ENCODE data around the gene DTX1. TPM values are rescaled to one million over a fixed set of nuclear protein-coding genes. Genes with fewer than 3 reads are reported as not detected.

DTX1 gene
- total RNA-seq, 1 experiment from 2014 or later = 3.0 TPM

GRCh38 chr12:113040722-113041171 is 15.8 kb upstream of the DTX1 start:
- no peaks in the 10 kb centered on the region for H3K79me2 ChIP-seq (ENCODE audit: insufficient read depth, low read length)
- H3K23ac ChIP-seq (ENCODE audit: insufficient read length, low read depth, low read length) = no peak overlapping the region
- no peaks in the 10 kb centered on the region for H3K23me2 ChIP-seq (ENCODE audit: insufficient read length, low read depth, low read length, poor library complexity, severe bottlenecking)
- Mint-ChIP-seq H3K36me3 (ENCODE audit: insufficient read depth in 1 of 3, low read depth in 3 of 3) (no peaks in the 10 kb centered on the region), H3K4me3 (no peak overlapping the region), H3K27me3 (ENCODE audit: low read depth) (peaks cover 25% of the 10 kb centered on the region), H3K27ac (no peak overlapping the region), H3K9me3 (no peaks in the 10 kb centered on the region), H3K4me1 (peaks cover 6% of the 10 kb centered on the region in 2 experiments)
- no peak overlapping the region for H2BK20ac ChIP-seq (ENCODE audit: low read depth, low read length, poor library complexity, severe bottlenecking)
- H2BK5ac ChIP-seq (ENCODE audit: insufficient read length, low read length) = no peak overlapping the region
- no peaks in the 10 kb centered on the region for H3K4me1 ChIP-seq (ENCODE audit: insufficient read depth, low read length)
- H3T11ph ChIP-seq (ENCODE audit: low read length) = no peak overlapping the region
- no peaks in the 10 kb centered on the region for H3K27me3 ChIP-seq (ENCODE audit: insufficient read depth, low read length)
- no peak overlapping the region for H4K5ac ChIP-seq (ENCODE audit: insufficient read length, low read depth, low read length)
- H3K56ac ChIP-seq (ENCODE audit: insufficient read length, low read depth, low read length) = no peak overlapping the region
- no peak overlapping the region for H3K18ac ChIP-seq (ENCODE audit: insufficient read length, low read depth, low read length)
- WGBS (ENCODE audit: extremely low coverage, insufficient read length, low lambda C conversion rate) = no CpG with 5 or more reads among the region's 7 CpGs
- no peak overlapping the region; the same call in none of the 2 replicates for H3K14ac ChIP-seq (ENCODE audit: insufficient read depth, low read length)
- no peak overlapping the region for H2AFZ ChIP-seq (ENCODE audit: low read length)
- H3K27ac ChIP-seq (ENCODE audit: insufficient read length, low read depth, low read length) = no peak overlapping the region
- no peak overlapping the region for H3K4ac ChIP-seq (ENCODE audit: low read depth, low read length)
- H4K91ac ChIP-seq (ENCODE audit: insufficient read length, low read depth, low read length) = no peak overlapping the region
- H3K9me3 ChIP-seq (ENCODE audit: control insufficient read depth, low read depth, low read length) = no peaks in the 10 kb centered on the region
- no peak overlapping the region for H3K9ac ChIP-seq (ENCODE audit: extremely low read depth, insufficient read length, low read length)
- DNase-seq = no peak
- no peak overlapping the region for H2BK12ac ChIP-seq (ENCODE audit: insufficient read length, low read depth, low read length)
- H2BK120ac ChIP-seq (ENCODE audit: low read depth, low read length, poor library complexity, severe bottlenecking) = no peak overlapping the region
- H4K20me1 ChIP-seq (ENCODE audit: control insufficient read depth, insufficient read depth, insufficient read length) = no peaks in the 10 kb centered on the region
- H4K8ac ChIP-seq (replicated peaks; ENCODE audit: insufficient read length, low read depth, low read length) = no peak overlapping the region
- no peak overlapping the region for H3K4me2 ChIP-seq (ENCODE audit: insufficient read depth, insufficient read length, low read length)
- no peak overlapping the region for H2AK5ac ChIP-seq (ENCODE audit: insufficient read length, low read length)
- no peak overlapping the region for H2BK15ac ChIP-seq (ENCODE audit: low read depth, low read length)
- TF ChIP-seq CTCF (conservative IDR thresholded peaks at IDR 0.05) = no peak
- H3K79me1 ChIP-seq (ENCODE audit: insufficient read depth, low read depth, low read length, poor library complexity, severe bottlenecking) = no peaks in the 10 kb centered on the region

Measured in H9 (cell line).